NCI-H82 treated with DMSO at 0.1 percent for 48 hours (cell line): ENCODE results near the gene RCN1.
"Not testable (repeated sequence)": the region's sequence is repeated elsewhere in the genome, so short reads cannot be mapped to it uniquely, and the experiment has no call there.

Experiments used
- DNase-seq: peaks from one replicate; lab custom pipeline; 2025; ENCODE audit not compliant: unreplicated experiment; lab: John Stamatoyannopoulos, UW

Gene RCN1

DNA sequence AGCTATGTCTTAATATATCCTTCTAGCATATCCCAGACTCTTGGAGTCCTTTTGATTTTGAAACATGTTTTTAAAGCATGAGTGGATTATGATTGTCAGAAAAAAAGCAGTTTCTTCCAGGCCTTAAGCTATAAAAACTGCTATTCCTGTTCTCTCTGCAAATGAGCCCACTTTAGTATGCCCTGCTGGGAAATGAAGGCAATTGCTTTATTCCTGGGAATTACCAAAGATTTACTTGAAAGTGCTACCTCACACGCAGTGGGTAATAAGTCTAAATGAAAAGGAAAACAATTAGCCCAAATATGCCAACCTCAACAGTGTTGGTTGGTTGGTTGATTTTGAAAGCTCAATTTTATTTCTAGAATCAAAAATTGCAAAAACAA is 17.2 kb upstream of the RCN1 start:
- DNase-seq, result no peak

DNA sequence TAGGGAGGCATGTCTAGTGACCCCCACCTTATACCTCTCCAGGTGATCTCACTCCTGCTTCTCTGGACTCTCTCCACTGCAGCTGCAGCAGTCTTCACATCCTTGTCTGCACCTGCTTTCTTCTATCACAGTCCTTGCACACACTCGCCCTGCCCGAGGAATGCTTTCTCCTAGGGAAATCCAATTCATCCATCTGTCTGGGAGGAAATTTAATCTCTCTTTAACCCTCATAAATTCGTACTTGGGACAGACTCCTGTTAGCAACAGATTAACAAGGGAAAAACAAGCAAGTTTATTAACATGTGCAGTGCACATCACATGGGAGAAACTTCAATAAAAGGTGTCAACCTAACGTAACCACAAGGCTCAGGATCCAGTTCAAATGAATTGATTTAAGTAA is 11.3 kb upstream of the RCN1 start:
- peak; percentile 89 for DNase-seq

DNA sequence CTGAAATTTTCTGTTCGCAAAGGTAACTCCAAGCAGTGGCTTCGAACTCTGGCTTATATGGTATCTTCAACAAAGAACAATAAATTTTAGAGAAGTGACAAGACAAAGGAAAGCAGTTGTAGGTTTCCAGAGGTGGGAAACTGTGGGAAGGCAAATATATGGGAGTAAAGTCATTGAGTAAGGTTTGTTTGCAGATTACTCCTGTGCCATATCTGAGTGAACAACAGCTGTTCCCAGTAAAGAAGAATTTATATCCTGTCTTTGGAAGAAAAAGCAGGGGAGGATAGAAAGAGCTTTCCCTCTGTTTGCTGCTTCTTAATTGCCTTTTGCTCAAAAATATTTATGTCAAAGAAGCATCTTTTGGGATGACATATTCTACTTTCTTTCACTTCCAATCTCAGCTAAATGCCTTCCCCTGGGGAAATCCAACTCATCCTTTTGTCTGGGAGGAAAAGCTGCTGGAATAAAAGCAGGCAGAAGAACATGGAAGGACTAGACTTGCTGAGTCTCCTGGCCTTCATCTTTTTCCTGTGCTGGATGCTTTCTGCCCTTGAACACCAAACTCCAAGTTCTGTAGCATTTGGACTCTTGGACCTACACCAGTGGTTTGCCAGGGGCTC is 10.4 kb upstream of the RCN1 start:
- no peak for DNase-seq

DNA sequence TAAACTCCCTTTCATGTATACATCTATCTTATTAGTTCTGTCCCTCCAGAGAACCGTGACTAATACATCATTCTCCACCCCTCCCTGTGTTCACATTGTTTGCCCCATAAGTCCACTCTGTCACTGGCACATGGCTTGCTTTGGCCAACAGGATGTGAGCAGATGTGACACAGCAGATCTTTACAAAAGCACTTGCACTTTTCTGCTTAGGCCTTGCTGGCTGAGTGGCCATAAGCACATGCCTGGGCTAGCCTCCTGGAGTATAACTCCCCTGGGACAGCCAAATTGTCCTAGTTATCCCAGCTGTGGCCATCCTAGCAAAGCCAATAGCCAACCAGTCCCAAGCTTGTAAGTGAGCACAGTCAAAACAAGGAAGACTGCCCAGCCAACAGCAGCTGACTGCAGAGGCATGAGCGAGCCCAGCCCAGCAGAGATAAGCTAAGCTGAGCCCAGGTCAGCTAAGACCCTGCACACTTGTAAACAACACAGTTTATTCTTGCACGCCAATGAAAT is 9.7 kb upstream of the RCN1 start:
- peak; percentile 71 for DNase-seq

DNA sequence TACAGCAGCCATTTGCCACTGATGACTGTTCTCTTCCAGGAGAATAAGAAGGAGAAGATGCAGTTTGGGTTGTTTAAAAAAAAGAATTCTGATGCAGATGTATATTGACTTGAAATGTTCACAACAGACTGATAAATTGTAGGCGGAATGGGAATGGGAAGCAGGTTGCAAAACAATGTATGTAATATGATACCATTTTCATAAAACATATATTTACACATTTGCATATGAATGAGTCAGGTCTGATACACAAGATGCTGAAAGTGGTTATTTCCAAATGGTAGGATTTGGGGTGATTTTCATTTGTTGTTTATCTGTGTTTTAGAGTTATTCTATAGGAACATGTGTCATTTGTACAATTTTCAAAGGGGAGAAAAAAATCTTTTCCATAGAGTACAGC is 9.0 kb upstream of the RCN1 start:
- no peak for DNase-seq

DNA sequence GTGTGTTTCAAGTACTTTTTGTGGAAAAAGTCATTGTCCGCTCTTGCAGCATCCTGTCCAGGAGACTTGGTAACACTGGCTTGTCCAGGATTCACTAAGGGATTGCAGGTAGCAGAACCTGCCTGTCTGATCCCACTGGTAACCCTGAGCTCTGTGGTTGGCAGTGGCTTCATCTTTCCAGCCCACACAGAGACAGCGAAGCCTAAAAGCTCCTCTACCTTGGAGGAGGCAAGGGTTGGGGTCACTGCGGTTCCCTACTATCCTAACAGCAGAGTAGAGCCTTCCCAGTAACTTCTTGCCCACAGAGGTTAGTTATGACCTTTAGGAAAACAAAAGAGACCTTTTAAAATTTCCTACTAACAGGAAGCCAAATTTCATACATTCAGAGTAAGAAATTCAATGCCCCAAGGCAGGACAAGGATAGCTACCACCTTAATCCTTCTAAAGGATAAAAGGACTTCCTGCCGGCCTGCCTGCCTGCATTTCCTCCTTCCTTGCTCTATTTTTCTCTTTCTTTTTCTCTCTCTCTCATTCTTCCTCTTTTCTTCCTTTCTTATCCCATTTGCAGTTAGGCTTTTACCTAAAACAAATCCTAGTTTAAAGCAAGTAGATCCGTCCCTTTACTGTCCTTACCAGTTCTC is 8.4 kb upstream of the RCN1 start:
- no peak for DNase-seq

DNA sequence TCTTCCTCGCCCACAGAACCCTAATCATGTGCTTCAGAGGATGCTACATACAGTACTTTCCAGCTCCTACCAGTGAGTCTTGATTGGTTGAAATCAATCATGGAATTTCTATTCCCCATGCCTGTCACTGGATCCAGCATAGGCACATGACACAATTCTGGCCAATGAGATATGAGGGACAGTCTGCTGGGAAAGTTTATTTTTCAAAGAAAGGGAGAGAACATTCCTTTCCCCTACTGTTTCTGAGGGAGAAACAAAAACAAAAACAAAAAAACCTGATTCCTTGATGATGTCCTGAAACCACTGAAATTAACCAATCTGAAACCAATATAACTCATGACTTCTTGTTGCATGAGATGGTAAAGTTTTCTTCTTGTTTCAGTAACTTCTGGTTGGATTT is 3.3 kb upstream of the RCN1 start:
- DNase-seq, result no peak

DNA sequence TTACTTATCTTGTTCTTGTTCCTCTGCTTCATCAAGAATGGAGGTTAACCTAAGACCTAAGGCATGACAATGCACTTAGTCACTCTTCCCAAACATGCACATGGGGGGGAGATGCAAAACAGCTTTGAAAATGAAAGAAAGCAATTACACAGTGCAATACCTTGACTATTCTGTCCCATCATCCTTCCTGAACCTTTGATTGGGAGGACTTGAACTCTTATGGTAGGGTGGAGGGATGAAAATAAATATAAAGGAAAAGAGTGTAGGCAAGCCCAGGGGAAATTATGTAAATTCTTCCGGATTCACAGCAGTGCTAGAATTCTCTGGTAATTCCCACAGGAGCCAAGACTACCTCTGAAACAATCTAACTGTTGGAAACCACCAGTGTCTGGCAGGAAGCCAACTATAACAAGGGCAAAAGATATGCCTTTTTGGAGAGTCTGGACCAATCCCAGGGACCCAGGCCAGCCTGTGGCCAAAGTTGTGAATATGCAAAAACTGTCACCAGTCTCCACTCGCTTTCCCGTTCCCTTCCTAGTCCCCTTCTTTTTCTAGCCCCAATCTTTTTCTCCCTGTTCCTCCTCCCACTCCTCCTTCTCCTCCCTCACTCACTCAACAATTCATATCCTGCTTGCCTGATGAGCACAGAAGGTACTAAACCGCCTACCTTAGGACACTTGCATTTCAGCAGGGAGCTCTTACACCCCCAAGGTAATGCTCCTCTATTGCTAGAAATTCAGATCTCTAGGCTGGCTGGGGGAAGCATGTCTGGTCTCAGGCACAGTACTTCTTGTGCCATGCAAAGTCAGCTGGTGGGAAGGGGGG is 2.5 kb upstream of the RCN1 start:
- no peak for DNase-seq

DNA sequence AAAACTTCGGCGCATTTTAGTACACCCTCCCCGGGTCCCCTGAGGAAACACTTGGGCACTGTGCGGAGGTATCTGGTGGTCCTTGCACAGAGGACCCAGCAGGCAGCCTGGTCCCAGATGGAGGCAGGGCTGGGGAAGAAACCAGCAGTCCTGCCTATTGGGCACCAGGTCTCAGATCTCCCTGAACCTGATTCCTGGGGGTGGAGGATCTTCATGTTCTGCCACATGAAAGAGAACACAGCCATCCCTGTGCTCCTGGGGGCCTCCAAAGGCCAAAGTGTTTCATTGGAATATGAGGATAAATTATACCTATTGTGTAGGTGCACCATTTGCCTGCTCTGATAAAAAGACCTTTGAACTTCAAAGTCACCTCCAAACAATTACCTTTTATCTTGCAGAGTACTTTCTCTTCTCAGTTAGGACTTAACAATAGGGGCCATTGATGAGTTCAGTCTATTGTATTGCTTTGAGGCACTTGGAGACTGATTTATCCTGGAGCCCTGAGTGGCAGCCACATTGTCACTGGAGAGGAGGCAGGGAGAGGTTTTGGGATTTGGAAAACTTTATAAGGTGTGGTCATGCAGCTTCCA is 1.8 kb downstream of the RCN1 start:
- DNase-seq, result no peak

DNA sequence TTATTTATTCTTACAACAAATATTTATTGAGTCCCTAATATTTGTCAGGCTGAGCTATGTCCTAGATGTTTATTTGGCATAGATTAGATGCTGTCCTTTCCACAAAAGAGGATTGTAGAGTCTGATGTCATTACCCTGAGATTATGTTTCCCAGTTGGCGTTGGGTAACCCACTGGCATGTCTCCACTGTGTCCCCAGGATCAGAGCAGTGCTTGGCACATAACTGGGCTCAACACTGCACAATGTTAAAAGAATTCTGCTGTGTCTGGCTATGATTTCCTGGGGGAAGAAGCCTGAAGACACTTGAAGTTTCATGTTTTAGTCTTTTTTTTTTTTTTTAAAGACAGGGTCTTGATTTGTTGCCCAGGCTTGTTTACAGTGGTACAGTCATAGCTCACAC is 4.0 kb downstream of the RCN1 start:
- DNase-seq, result no peak

DNA sequence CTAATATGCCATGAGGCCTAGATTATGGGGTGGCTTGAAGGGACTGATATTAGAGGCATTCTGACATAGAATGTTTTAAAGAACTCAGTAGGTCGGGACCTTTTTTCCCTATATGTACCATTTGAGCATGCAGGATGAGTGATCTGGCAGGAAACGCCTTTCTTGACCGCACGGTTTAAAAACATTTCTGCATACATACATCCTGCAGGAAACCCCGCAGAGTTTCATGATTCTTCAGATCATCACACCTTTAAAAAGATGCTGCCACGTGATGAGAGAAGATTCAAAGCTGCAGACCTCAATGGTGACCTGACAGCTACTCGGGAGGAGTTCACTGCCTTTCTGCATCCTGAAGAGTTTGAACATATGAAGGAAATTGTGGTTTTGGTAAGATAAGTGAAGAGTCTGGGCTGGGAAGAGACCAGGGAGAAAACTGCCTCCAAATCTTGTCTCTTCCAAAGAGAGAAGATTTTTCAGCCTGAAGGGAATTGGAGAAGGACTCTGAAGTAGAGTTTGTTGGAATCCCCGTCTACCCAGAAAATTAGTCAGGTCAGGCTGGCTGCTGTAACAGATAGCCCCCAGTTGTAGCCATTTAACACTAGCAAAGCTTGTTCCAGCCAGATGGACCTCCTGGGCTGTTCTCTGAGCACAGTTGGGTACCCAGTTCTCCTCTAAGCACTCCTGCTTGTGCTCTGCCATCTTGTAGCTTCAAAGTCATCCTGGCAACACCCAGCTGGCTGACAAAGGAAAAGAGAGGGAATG is 7.4 kb downstream of the RCN1 start:
- DNase-seq, result no peak

DNA sequence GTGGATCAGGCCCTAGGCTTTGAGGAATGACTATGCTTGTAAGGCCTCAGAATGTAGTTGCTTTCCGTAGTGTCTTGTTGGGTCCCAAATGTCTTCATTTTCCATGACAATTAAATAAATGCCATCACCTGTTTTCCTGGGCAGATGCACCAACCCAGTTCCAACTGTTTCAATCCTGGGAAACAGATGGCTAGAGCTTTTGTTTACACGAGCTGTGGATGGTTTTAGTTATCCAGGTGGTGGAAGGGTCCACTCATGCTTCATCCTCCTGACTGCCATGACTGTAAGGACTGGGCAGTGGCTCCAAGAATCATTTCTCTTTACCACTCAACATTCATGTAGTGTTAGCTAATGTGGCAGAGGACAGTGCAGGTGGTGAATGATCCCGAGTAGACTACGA is 8.6 kb downstream of the RCN1 start:
- no peak for DNase-seq

DNA sequence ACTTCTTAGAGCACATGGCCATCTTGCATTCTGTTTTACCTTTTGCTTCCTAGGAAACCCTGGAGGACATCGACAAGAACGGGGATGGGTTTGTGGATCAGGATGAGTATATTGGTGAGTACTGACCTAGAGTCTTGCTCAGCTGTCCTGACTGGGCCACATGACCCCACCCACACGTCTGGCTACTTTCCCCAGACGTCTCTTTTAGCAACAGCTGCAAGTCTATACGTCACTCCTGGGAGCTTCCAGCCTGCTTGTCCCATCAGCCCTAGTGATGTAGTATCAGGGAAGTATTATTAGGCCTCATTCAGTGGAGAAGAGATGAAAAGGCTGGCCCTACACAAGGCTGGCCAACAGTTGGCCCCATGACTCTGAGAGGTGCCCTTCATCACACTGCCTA is 9.6 kb downstream of the RCN1 start:
- no peak for DNase-seq

DNA sequence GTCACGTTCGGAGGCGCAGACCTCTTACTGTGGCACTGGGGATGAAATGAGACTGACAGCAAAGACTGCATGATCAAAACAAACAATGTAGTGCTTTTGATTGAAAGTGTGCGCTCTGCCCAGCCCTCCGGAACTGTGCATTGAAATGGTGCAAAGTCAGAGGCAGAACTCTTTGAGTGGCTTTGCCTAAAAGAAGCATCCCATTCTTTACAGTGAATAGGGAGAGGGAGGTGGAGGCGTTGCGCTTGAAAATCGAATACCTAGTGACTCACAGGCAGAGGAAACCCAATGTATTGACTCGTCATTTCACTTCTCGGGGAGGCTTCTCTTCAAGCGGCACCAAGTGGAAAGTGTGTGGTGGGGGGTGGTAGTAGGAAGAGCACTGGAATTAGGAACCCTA is 10.9 kb downstream of the RCN1 start:
- no peak for DNase-seq

DNA sequence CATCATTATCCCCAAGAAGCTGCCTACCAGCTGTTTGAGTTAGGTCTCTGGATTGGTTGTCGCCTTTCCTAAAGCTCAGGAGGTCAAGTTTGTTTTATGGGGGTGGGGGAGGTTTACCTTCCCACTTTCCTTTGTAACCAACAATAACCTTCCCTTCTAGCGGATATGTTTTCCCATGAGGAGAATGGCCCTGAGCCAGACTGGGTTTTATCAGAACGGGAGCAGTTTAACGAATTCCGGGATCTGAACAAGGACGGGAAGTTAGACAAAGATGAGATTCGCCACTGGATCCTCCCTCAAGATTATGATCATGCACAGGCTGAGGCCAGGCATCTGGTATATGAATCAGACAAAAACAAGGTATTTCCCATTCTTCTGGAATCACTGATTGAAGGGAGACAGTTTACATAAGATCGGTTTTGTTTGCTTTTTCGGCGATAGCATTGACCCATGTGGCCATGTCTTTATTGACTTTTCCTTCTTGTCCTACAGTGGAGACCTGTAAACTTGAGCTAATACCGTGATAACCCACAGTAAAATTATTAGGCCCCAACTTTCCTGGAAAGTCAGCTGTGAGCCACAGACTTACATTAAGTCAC is 12.3 kb downstream of the RCN1 start:
- DNase-seq, result not testable (repeated sequence)

DNA sequence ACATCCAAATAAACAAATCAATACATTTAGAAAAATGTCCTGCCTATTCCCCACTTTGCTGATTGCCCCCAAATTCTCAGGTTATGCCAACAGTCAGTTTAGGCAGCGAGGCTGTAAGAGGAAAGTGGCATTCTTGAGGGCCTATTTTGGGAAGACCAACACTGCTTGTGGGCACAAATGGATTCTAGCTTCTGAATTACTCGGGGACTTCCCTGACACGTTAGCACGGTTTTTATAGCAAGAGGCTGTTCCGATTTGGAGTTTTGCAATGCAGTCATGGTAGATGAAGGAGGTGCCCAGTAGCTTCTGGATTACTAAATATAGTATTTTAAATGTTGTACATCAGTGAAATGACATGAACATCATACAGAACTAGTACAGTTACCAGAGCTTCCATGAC is 13.1 kb downstream of the RCN1 start:
- DNase-seq, result no peak

DNA sequence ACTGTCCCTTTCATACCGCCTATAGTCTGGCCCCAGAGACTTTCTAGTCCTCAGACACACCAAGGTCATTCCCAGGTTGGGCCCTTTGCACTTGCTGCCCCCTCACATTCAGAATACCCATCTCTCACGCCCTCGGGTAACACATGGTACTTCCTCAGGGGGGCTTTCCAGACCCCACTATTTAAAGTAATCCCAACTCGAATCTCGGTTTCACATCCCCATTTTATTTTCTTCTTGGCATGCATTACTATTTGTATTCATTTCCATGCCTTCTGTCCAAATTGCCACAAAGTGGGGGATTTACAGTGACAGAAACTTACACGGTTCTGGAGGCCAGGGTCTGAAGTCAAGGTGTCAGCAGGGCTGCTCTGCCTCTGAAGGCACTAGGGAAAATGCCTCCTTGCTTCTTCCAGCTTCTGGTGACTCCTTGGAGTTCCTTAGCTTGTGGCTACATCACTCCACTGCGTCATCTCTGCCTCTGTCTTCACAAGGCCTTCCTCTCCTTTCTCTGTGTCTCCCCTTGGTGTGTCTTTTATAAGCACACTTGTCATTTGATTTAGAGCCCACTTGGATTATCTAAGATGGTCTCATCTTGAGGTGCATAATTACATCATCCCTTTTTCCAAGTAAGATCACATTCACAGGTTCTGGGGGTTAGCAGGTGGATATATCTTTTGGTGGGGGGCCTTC is 15.1 kb downstream of the RCN1 start:
- DNase-seq, result no peak

DNA sequence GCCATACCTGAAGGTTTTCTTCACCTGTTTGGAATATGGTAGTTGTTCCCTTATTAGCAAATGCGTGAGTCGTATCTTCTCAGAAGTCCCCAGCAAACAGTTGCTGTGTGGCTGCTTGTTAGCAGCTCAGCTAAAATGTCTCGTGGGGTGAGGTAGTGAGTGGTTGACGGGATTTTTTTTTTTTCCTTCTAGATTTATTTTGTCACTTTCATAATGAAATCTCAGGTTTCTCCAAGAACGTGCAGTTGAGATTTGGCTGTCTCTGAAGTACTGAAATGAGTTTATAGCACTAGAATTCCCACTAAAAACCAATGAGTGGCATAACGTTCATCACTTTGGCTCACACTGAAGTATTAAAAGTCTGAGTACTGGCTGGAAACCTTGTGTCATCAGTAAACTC is 16.8 kb downstream of the RCN1 start:
- no peak for DNase-seq

DNA sequence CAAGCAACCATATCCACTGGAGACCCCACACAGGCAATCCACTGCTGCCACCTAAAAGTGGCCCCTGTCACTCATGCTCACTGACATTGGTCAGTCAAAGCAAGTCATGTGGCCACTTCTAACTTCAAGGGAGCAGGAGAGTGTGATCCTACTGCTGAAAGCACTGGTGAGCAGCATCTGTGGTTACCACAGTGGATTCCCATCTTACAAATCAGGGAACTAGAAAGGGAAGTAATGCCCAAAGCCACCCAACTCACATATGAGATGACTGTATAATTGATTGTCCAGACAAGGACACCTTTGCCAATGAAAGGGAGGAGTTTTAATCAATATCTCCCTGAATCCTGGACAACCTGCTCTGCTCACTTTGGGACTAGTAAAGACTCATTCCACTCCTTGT is 17.7 kb downstream of the RCN1 start:
- no peak for DNase-seq

DNA sequence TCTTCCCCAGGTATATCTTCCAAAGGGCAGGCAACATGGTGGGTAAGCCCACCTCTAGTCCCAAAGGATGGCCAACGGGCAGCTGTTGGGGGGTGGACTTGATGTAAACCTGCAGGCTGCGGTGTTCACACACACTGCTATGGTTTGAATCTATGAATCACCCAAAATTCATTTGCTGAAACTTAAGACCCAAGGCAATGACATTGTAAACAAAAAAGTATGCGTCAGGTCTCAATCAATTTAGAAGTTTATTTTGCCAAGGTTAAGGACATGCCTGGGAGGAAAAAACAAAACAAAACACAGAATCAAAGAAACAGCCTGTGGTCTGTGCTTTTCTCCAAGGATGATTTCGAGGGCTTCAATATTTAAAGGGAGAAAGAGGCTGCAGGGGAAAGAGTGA is 18.3 kb downstream of the RCN1 start:
- DNase-seq, result no peak
